Measurements from ENCODE around the gene COQ4.

- TF ChIP-seq CTCF (IDR thresholded peaks at IDR 0.05) (no peak), ZFX (IDR thresholded peaks at IDR 0.05; ENCODE audit: borderline replicate concordance) (no peak)
Observed at GRCh38 chr9:128340691-128341434, 18.2 kb downstream of the COQ4 start.
